Measurements from ENCODE around the gene TTLL5. TPM values are rescaled to one million over a fixed set of nuclear protein-coding genes. Genes with fewer than 3 reads are reported as not detected.

The TTLL5 gene
- total RNA-seq, 4 donors from 2014 or later, result 32.4 to 183 (median 40.6) TPM

DNA sequence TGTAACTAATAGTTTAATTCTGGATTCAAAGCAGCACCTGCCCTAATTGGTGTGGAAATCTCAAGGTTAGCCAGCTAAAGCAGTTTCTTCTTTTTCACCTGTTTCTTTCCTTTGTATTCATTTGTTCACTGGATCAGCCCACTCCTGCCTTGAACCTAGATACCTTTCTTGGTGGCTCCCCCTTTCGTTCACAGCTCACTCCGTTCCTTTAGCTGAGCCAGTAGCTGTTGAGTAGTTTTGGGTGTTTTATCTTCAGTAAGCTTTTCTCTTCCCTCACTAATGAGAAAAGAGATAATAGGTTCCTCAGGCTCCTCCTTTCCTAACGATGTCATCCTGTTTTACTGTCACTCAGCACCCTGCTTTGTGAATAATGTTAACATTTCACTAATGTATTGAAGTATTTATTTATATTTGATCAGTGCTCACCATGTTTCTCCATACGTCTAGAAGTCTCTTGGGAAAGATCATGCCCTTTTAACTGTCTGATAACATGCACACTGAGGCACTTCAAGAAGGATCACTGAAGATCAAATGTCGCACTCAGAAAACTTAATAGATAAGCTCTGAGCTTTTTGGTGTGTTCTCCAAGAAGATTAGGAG is 199.6 kb downstream of the TTLL5 start:
- H3K4me3 ChIP-seq, result no peak overlapping the region
- no peak for DNase-seq
- no peaks in the 10 kb centered on the region for H3K9me3 ChIP-seq
- TF ChIP-seq, protein P1, sequence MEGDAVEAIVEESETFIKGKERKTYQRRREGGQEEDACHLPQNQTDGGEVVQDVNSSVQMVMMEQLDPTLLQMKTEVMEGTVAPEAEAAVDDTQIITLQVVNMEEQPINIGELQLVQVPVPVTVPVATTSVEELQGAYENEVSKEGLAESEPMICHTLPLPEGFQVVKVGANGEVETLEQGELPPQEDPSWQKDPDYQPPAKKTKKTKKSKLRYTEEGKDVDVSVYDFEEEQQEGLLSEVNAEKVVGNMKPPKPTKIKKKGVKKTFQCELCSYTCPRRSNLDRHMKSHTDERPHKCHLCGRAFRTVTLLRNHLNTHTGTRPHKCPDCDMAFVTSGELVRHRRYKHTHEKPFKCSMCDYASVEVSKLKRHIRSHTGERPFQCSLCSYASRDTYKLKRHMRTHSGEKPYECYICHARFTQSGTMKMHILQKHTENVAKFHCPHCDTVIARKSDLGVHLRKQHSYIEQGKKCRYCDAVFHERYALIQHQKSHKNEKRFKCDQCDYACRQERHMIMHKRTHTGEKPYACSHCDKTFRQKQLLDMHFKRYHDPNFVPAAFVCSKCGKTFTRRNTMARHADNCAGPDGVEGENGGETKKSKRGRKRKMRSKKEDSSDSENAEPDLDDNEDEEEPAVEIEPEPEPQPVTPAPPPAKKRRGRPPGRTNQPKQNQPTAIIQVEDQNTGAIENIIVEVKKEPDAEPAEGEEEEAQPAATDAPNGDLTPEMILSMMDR (IDR thresholded peaks at IDR 0.05), result peak in 1 of 4 experiments; percentile 8
- TF ChIP-seq POLR2A (IDR thresholded peaks at IDR 0.05), result no peak
- peaks cover 0 to 6% of the 10 kb centered on the region in 2 donors for H3K4me1 ChIP-seq
- H3K27me3 ChIP-seq, result no peaks in the 10 kb centered on the region
- H3K36me3 ChIP-seq, result no peaks in the 10 kb centered on the region
- peak overlapping the region; percentile 57 to 73 for H3K27ac ChIP-seq
- intact Hi-C loops (cut with DNase I; ENCODE audit: low total_unique reads), result no loop called here

DNA sequence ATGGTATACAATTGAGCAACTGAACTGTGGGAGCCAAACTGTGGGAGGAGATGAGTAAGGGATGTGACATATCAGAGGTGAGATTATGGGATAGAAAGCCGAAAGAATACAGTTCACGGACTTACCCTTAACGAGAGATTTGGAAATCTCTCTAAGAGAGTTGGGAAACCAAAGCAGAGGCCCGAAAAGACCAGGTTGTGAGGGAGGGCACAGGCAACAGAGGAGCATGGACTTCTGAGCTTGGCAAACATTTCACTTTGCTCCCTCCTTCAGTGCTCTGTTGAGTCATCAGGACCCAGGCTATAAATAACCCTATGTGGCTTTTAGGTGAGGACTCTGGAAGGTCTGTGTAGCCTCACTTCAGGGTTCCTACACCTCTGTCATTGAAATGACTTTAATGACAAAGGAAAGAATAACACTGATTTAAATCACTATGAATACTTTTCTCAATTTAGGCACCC is 200.1 kb downstream of the TTLL5 start:
- Histone ChIP-seq H3K9me3 (no peaks in the 10 kb centered on the region), H3K27ac (peak overlapping the region; percentile 57 to 73), H3K4me3 (no peak overlapping the region), H3K36me3 (no peaks in the 10 kb centered on the region), H3K27me3 (no peaks in the 10 kb centered on the region), H3K4me1 (peaks cover 0 to 6% of the 10 kb centered on the region in 2 donors)
- peak; percentile 56 to 71 for DNase-seq
- TF ChIP-seq, protein P1 (IDR thresholded peaks at IDR 0.05), result no peak
- TF ChIP-seq POLR2A (IDR thresholded peaks at IDR 0.05), result no peak
- intact Hi-C loops (cut with DNase I; ENCODE audit: low total_unique reads), result no loop called here

DNA sequence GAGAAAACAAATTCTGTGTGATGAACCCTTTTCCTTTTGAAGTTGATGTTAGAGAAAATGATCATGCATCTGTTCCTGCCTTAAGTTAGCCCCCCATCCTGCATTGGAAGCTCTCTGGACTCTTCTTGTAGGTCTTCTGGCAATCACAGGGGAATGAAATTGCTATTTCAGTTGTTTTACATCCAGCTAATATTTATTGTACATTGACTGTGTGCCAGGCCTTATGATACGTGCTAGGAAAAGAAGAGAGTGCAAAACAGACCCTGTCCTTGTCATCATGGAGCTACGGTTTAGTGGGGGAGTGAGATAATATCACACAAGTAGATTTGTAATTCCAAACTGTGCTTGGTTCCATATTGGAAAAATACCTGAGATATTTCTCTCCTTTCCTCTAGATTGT is 202.2 kb downstream of the TTLL5 start:
- H3K4me1 ChIP-seq, result peaks cover 0 to 6% of the 10 kb centered on the region in 2 donors
- DNase-seq, result no peak
- intact Hi-C loops (cut with DNase I; ENCODE audit: low total_unique reads), result no loop called here
- no peak overlapping the region for H3K4me3 ChIP-seq
- no peaks in the 10 kb centered on the region for H3K9me3 ChIP-seq
- TF ChIP-seq POLR2A (IDR thresholded peaks at IDR 0.05), result no peak
- TF ChIP-seq, protein P1 (IDR thresholded peaks at IDR 0.05), result no peak
- no peaks in the 10 kb centered on the region for H3K27me3 ChIP-seq
- H3K27ac ChIP-seq, result no peak overlapping the region
- no peaks in the 10 kb centered on the region for H3K36me3 ChIP-seq

DNA sequence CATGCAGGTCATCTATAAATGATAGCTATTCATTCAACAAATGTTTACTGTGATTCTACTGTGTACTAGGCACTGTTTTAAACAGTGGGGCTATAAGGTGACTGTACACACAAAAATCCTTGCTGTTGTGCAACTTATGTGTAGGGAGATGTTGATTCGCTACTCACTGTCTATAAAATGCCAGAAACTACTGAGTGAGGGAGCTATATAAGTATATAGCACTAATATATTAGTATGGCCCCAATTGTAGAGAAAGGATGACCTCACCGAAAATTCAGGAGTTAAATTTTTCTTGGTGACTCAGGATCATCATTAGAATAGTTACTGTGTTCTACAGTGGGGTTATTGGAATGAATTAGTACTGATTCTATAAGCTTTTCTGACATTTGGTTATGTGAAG is 203.3 kb downstream of the TTLL5 start:
- H3K27me3 ChIP-seq, result no peaks in the 10 kb centered on the region
- H3K9me3 ChIP-seq, result no peaks in the 10 kb centered on the region
- H3K36me3 ChIP-seq, result no peaks in the 10 kb centered on the region
- no peak overlapping the region for H3K4me3 ChIP-seq
- peaks cover 0 to 6% of the 10 kb centered on the region in 2 donors for H3K4me1 ChIP-seq
- H3K27ac ChIP-seq, result no peak overlapping the region
- TF ChIP-seq POLR2A (IDR thresholded peaks at IDR 0.05), result no peak
- TF ChIP-seq, protein P1 (IDR thresholded peaks at IDR 0.05), result no peak
- intact Hi-C loops (cut with DNase I; ENCODE audit: low total_unique reads), result no loop called here
- DNase-seq, result no peak

DNA sequence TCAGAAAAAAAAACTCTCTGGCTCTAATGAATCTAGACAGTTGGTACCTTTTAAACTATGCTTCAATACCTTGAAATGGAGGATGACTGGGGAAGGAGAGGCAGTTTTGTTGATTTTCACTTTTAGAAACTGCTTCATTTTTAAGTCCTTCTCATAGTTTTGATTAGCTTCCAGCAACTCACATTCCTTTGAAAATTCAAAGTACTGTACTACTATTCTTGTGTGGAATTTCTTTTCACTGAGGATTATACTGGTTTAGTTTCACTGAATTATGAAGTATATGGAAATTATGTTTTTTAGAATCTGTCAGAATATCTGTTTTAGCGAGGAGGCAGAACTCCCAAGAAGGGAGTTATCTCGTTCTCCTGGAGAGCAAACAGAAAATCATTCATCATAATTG is 204.5 kb downstream of the TTLL5 start:
- Histone ChIP-seq H3K9me3 (no peaks in the 10 kb centered on the region), H3K27me3 (no peaks in the 10 kb centered on the region), H3K36me3 (no peaks in the 10 kb centered on the region), H3K4me1 (peaks cover 0 to 6% of the 10 kb centered on the region in 2 donors), H3K4me3 (no peak overlapping the region), H3K27ac (peak overlapping the region in 1 of 2 donors; percentile 14)
- intact Hi-C loops (cut with DNase I; ENCODE audit: low total_unique reads), result no loop called here
- no peak for TF ChIP-seq POLR2A (IDR thresholded peaks at IDR 0.05)
- TF ChIP-seq, protein P1 (IDR thresholded peaks at IDR 0.05), result no peak
- DNase-seq, result no peak
